RWPE1 (cell line): ENCODE measurements around the gene PCDHA1.

Experiments used
- CTCF ChIA-PET: fragments of 350-600 bp; sonication (Branson Sonifier 250); formaldehyde crosslinking; extraction: SDS; loops from one replicate; lab custom pipeline; 2021; lab: Yijun Ruan, JAX
- POLR2A ChIA-PET: fragments of 400-600 bp; formaldehyde crosslinking; extraction: SDS; loops from one replicate; lab custom pipeline; 2020; ENCODE audit warnings: antibody characterized with exemption; ENCODE audit not compliant: low non-redundant PET; lab: Yijun Ruan, JAX
- DNase-seq: peaks from one replicate; pipeline ENCODE4 v3.0.0; 2012; ENCODE audit warnings: low spot score
- H3K27ac ChIP-seq: fragments of 450-650 bp; 2 replicates; pipeline ENCODE4 v1.5.1; 2017
- TF ChIP-seq, protein P1 (sequence below): fragments of 450-650 bp; conservative IDR thresholded peaks from 2 replicates; pipeline ENCODE4 v1.5.1; 2017; ENCODE audit warnings: low read depth, mild to moderate bottlenecking

The PCDHA1 gene

DNA sequence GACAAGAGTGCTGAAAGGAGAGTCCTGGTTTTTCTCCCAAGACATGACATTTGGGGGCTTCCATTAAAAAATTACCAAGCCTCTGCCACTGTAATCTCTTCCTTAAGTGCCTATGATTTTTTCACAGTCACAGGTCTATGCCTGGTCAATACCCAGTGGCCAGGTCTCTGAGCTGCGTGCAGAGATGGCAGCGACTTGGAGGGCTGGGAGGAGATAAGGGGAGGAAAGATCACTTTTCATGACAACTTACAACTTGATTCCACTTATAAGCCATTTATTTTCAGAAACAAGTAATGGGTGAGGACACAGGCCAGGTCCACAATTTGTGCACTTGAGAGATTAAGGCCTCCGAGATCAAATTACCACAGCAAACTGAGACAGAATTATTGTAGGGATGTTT lies 178.4 kb downstream of the PCDHA1 start:
- no peak overlapping the region for H3K27ac ChIP-seq
- TF ChIP-seq, protein P1, sequence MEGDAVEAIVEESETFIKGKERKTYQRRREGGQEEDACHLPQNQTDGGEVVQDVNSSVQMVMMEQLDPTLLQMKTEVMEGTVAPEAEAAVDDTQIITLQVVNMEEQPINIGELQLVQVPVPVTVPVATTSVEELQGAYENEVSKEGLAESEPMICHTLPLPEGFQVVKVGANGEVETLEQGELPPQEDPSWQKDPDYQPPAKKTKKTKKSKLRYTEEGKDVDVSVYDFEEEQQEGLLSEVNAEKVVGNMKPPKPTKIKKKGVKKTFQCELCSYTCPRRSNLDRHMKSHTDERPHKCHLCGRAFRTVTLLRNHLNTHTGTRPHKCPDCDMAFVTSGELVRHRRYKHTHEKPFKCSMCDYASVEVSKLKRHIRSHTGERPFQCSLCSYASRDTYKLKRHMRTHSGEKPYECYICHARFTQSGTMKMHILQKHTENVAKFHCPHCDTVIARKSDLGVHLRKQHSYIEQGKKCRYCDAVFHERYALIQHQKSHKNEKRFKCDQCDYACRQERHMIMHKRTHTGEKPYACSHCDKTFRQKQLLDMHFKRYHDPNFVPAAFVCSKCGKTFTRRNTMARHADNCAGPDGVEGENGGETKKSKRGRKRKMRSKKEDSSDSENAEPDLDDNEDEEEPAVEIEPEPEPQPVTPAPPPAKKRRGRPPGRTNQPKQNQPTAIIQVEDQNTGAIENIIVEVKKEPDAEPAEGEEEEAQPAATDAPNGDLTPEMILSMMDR: no peak
- CTCF ChIA-PET: interaction anchor here (0.7 to 1.2 kb wide), 3 partner anchors 11 to 76 kb away, joined by 3 to 4 read pairs (median 3); no protein-coding TSS in a partner anchor
- DNase-seq: no peak
- POLR2A ChIA-PET: no interaction called here

DNA sequence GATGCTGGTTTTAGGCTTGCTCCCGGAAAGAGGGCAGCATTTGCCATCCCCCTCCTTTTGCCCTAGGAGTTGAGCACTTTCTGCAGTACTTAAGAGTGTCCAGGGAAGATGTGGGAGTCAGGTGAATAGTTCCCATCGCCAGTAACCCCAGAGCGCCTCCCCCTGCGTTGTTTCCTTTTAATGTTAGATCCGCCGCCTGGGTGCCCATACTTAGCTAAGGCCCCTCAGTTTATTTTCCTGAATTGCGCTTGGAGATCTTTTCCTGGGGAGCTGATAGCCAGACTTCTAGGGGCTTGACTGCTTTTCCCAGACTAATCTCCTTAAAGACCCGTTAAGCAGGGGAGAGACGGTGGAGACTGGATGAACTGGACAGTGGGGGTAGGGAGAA lies 180.0 kb downstream of the PCDHA1 start:
- peak overlapping the region; percentile 87 for H3K27ac ChIP-seq
- no peak for DNase-seq
- CTCF ChIA-PET: interaction anchor here (0.6 to 3.4 kb wide), 6 partner anchors 12 to 84 kb away, joined by 3 to 27 read pairs (median 4); partner anchors contain the start of genes PCDHA13 and PCDHAC1
- POLR2A ChIA-PET: interaction anchor here (0.5 kb wide), 1 partner anchor 24 kb away, joined by 3 read pairs; no protein-coding TSS in a partner anchor
- TF ChIP-seq, protein P1: no peak

DNA sequence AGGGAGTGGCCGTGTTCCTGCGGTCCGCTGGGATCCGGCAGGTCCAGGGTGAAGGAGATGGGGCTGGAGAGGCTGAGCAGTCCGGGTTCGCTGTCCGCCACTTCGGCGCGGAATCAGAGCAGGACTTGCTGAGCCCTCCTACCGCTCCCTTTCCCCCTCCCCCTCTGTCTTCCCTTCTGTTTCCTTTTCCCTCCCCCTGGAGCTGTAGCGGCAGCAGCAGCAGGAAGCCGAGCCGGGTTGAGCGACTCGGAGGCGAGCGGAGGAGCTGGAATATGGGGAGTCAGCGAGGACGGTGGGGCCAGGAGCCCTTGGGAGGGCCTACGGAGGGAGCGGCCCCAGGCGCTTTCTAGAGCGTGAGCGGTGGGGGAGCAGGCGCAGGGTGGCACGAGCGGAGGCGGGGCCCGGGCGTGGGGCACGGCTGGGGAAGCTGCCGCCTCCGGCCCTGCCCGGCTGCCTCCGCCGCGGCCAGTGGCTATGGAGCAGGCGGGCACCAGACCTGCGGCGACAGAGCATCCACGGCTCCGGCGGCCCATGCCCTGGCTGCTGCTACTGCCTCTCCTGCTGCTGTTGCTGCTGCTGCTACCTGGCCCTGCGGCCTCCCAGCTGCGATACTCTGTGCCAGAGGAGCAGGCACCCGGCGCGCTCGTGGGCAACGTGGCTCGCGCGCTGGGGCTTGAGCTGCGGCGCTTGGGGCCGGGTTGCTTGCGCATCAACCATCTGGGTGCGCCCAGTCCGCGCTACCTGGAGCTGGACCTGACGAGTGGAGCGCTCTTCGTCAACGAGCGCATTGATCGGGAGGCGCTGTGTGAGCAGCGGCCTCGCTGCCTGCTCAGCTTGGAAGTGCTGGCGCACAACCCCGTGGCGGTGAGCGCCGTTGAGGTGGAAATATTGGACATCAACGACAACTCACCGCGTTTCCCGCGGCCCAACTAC lies 180.6 kb downstream of the PCDHA1 start, which contains the start of gene PCDHAC2:
TSS of gene PCDHAC2 (plus strand) at position 184 of the 933 bp plus-strand sequence. CDS start at position 475, 291 bp downstream.
- POLR2A ChIA-PET: interaction anchor here (0.5 to 1.3 kb wide), 4 partner anchors 20 to 74 kb away, joined by 3 to 13 read pairs (median 4); partner anchors contain the start of gene PCDHAC1
- TF ChIP-seq, protein P1: no peak
- CTCF ChIA-PET: interaction anchor here (0.6 to 3.4 kb wide), 9 partner anchors 16 to 84 kb away, joined by 3 to 27 read pairs (median 4); partner anchors contain the start of genes PCDHA13 and PCDHAC1
- H3K27ac ChIP-seq: peak within 1 kb of the TSS; percentile 87
- DNase-seq: peak; percentile 62

DNA sequence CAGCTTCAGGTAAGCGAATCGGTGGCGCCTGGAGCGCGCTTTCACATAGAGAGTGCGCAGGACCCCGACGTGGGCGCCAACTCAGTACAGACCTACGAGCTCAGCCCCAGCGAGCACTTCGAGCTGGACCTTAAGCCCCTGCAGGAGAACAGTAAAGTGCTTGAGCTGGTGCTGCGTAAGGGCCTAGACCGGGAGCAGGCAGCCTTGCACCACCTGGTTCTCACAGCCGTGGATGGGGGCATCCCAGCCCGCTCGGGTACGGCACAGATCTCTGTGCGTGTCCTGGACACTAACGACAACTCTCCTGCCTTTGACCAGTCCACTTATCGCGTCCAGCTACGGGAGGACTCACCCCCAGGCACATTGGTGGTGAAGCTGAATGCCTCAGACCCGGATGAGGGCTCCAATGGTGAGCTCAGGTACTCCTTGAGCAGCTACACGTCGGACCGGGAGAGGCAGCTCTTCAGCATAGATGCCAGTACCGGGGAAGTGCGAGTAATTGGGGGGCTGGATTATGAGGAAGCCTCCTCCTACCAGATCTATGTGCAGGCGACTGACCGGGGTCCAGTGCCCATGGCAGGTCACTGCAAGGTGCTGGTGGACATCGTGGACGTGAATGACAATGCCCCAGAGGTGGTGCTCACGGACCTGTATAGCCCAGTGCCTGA lies 181.4 kb downstream of the PCDHA1 start:
- CTCF ChIA-PET: interaction anchor here (0.6 to 3.4 kb wide), 6 partner anchors 15 to 73 kb away, joined by 3 to 27 read pairs (median 4); partner anchors contain the start of gene PCDHAC1
- H3K27ac ChIP-seq: peak overlapping the region; percentile 87
- POLR2A ChIA-PET: interaction anchor here (1.1 to 1.3 kb wide), 2 partner anchors 41 to 73 kb away, joined by 3 to 13 read pairs; partner anchors contain the start of gene PCDHAC1
- no peak for DNase-seq
- TF ChIP-seq, protein P1: no peak

DNA sequence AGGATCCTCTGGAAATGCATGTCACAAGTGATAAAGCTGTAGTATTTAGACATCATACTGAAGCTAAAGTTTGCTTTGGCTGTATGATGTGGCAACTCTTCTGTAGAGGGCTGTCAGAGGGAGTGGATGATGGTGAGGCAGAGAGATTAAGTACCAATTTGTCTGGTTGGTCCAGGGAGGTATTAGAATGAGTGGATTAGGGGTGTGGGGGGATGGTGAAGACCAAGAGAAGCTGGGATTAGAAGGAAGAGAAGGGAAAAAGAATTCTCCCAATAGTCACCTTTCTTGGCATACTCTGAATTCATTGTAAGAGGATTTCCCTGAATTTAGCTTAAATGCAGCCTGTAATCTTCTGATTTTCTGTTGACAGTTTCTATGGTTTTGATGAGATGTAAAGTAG lies 183.9 kb downstream of the PCDHA1 start:
- ChIA-PET CTCF (interaction anchor here (0.9 to 2.5 kb wide), 3 partner anchors 11 to 88 kb away, joined by 5 to 17 read pairs (median 7); partner anchors contain the start of genes PCDHA13 and PCDHAC1), POLR2A (no interaction called here)
- TF ChIP-seq, protein P1: no peak
- no peak for DNase-seq
- H3K27ac ChIP-seq: no peak overlapping the region

DNA sequence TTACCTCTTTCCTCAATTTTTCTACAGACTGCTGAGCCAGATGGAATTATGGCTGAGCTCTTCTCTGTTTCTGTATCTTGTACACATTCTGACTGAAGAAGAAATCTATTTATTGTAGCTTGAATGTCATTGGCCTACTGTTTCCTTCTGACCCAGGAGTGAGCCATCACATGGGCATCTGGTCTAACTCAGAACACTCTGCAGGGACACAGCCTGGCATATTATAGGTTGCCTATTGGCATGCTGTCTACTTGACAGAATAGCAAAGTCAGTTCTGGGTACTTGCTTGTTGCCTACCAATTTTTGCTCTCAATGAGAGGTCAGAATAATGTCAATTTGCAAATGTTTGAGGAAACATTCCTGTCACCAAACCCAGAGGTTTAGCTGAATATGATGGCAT lies 187.6 kb downstream of the PCDHA1 start:
- POLR2A ChIA-PET: no interaction called here
- no peak overlapping the region for H3K27ac ChIP-seq
- CTCF ChIA-PET: no interaction called here
- DNase-seq: no peak
- TF ChIP-seq, protein P1: no peak
